Measurements from ENCODE around the gene SULT1C2. TPM values are rescaled to one million over a fixed set of nuclear protein-coding genes. Genes with fewer than 3 reads are reported as not detected.

The SULT1C2 gene
- total RNA-seq, 1 experiment from 2014 or later: not detected

DNA sequence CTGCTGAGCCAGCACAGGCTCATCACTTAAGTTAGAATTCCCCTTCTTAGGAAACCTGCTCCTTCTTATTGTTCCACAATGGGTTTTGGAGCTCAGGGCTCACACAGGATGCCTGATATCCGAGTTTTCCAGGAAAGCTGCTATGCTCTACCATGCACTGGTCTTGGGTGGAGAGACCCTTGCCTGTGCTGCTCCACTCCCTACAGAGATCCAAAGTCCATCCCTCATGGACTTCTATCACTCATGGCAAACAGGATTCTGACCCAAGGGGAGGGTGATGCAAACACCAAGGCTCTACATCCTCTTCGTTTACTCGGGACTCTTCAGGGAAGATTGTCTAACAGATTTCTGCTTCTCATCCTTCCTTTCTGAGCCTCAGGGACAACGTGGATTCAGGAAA, 5.2 kb downstream of the SULT1C2 start:
- Histone ChIP-seq H3K4me1 (ENCODE audit: insufficient read depth, low read length, poor library complexity, severe bottlenecking) (no peaks in the 10 kb centered on the region), H3K36me3 (ENCODE audit: insufficient read depth, low read length, poor library complexity, severe bottlenecking) (no peaks in the 10 kb centered on the region), H3K27ac (ENCODE audit: low read depth, low read length, poor library complexity, severe bottlenecking) (no peak overlapping the region), H3K27me3 (replicated peaks; ENCODE audit: insufficient read depth, low read depth, low read length, poor library complexity) (no peaks in the 10 kb centered on the region), H3K9me3 (ENCODE audit: low read depth, low read length, poor library complexity, severe bottlenecking) (no peaks in the 10 kb centered on the region), H3K4me3 (ENCODE audit: low read depth, low read length, poor library complexity, severe bottlenecking) (no peak overlapping the region)
- DNase-seq (ENCODE audit: low spot score): no peak
- intact Hi-C loops (cut with micrococcal nuclease; ENCODE audit: unreplicated experiment): no loop called here
- TF ChIP-seq, protein P1, sequence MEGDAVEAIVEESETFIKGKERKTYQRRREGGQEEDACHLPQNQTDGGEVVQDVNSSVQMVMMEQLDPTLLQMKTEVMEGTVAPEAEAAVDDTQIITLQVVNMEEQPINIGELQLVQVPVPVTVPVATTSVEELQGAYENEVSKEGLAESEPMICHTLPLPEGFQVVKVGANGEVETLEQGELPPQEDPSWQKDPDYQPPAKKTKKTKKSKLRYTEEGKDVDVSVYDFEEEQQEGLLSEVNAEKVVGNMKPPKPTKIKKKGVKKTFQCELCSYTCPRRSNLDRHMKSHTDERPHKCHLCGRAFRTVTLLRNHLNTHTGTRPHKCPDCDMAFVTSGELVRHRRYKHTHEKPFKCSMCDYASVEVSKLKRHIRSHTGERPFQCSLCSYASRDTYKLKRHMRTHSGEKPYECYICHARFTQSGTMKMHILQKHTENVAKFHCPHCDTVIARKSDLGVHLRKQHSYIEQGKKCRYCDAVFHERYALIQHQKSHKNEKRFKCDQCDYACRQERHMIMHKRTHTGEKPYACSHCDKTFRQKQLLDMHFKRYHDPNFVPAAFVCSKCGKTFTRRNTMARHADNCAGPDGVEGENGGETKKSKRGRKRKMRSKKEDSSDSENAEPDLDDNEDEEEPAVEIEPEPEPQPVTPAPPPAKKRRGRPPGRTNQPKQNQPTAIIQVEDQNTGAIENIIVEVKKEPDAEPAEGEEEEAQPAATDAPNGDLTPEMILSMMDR (conservative IDR thresholded peaks at IDR 0.05; ENCODE audit: low read depth, low read length): no peak
- no peak for TF ChIP-seq EZH2 (IDR thresholded peaks at IDR 0.05; ENCODE audit: borderline replicate concordance, low read depth, low read length, poor library complexity, severe bottlenecking)
- no TSS peak for BruUV-seq (replicated peaks)
- POLR2A ChIA-PET (ENCODE audit: low non-redundant PET): no interaction called here
- CTCF ChIA-PET: no interaction called here

DNA sequence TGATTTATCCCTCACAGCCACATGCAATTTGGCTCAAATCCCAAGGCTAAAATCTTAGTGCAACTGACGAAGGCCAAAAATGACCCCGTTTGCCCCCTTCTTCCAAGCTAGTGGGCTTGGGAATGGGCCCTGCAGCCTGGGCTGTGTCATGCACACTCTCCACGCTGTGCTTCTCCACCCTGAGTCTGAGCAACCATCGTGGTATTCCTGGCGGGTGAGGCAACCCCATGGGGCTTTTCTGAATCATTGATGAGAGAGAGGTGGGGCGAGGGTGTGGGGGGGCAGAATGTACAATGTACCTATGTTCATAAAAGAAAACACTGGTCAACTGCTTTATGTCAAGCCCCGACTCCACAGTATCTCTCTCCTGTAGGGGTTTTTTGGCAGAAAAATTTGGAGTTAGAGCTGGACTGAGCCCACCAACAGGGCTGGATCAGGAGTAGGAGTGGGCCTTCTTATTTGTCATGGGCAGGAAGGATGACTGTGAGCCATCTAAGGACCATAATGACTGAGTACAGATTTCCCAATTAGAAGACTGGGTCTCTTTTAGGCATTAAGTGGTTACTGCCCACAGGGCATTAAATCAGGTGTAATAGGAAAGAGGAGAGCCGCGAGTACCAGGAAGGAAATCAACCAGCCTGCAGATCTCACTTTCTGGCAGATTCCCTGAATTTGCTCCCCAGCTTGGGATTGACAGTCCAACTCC, 8.9 kb downstream of the SULT1C2 start:
- H3K4me1 ChIP-seq (ENCODE audit: insufficient read depth, low read length, poor library complexity, severe bottlenecking): no peaks in the 10 kb centered on the region
- no peak overlapping the region for H3K4me3 ChIP-seq (ENCODE audit: low read depth, low read length, poor library complexity, severe bottlenecking)
- ChIA-PET POLR2A (ENCODE audit: low non-redundant PET) (no interaction called here), CTCF (no interaction called here)
- intact Hi-C loops (cut with micrococcal nuclease; ENCODE audit: unreplicated experiment): no loop called here
- no peaks in the 10 kb centered on the region for H3K9me3 ChIP-seq (ENCODE audit: low read depth, low read length, poor library complexity, severe bottlenecking)
- DNase-seq (ENCODE audit: low spot score): no peak
- no peak overlapping the region for H3K27ac ChIP-seq (ENCODE audit: low read depth, low read length, poor library complexity, severe bottlenecking)
- peaks cover 3% of the 10 kb centered on the region for H3K27me3 ChIP-seq (replicated peaks; ENCODE audit: insufficient read depth, low read depth, low read length, poor library complexity)
- no TSS peak for BruUV-seq (replicated peaks)
- TF ChIP-seq EZH2 (IDR thresholded peaks at IDR 0.05; ENCODE audit: borderline replicate concordance, low read depth, low read length, poor library complexity, severe bottlenecking): no peak
- TF ChIP-seq, protein P1 (conservative IDR thresholded peaks at IDR 0.05; ENCODE audit: low read depth, low read length): no peak
- no peaks in the 10 kb centered on the region for H3K36me3 ChIP-seq (ENCODE audit: insufficient read depth, low read length, poor library complexity, severe bottlenecking)

DNA sequence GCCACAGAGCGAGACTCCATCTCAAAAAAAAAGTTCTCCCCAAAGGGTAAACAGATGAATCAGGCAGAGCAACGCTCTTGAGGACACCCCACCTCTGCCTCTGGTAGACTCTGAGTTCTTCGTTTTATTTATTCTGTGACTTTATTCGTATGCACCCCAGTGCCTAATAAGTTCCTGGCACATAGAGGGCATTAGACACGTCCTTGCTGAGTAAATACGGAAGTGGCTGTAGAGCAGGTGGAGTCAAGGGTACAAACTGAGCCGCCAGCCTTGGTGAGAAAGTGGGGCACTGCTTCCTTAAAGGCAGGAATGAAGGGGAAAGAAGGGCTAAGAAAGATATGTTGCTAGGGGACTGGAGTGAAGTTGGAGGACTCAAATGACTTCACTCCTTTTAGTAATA, 12.9 kb downstream of the SULT1C2 start:
- Histone ChIP-seq H3K27ac (ENCODE audit: low read depth, low read length, poor library complexity, severe bottlenecking) (no peak overlapping the region), H3K4me1 (ENCODE audit: insufficient read depth, low read length, poor library complexity, severe bottlenecking) (no peaks in the 10 kb centered on the region), H3K4me3 (ENCODE audit: low read depth, low read length, poor library complexity, severe bottlenecking) (no peak overlapping the region), H3K27me3 (replicated peaks; ENCODE audit: insufficient read depth, low read depth, low read length, poor library complexity) (peaks cover 7% of the 10 kb centered on the region), H3K9me3 (ENCODE audit: low read depth, low read length, poor library complexity, severe bottlenecking) (no peaks in the 10 kb centered on the region), H3K36me3 (ENCODE audit: insufficient read depth, low read length, poor library complexity, severe bottlenecking) (no peaks in the 10 kb centered on the region)
- no peak for TF ChIP-seq EZH2 (IDR thresholded peaks at IDR 0.05; ENCODE audit: borderline replicate concordance, low read depth, low read length, poor library complexity, severe bottlenecking)
- TF ChIP-seq, protein P1 (conservative IDR thresholded peaks at IDR 0.05; ENCODE audit: low read depth, low read length): no peak
- intact Hi-C loops (cut with micrococcal nuclease; ENCODE audit: unreplicated experiment): no loop called here
- ChIA-PET POLR2A (ENCODE audit: low non-redundant PET) (no interaction called here), CTCF (no interaction called here)
- BruUV-seq (replicated peaks): no TSS peak
- no peak for DNase-seq (ENCODE audit: low spot score)
